Measurements from ENCODE around the gene NXNL1.

GRCh38 chr19:17479325-17479791, 18.6 kb upstream of the NXNL1 start:
- TF ChIP-seq POLR2AphosphoS5 (IDR thresholded peaks at IDR 0.05; ENCODE audit: low read depth, low read length) (no peak), TAF1 (IDR thresholded peaks at IDR 0.05; ENCODE audit: borderline replicate concordance, insufficient read depth, low read length) (no peak), FOXP2 (optimal IDR thresholded peaks at IDR 0.05; ENCODE audit: borderline replicate concordance, extremely low read depth, extremely low read length, insufficient read depth) (no peak), SIN3A (IDR thresholded peaks at IDR 0.05; ENCODE audit: borderline replicate concordance, insufficient read depth, low read length) (no peak)
- TF ChIP-seq, protein P1, sequence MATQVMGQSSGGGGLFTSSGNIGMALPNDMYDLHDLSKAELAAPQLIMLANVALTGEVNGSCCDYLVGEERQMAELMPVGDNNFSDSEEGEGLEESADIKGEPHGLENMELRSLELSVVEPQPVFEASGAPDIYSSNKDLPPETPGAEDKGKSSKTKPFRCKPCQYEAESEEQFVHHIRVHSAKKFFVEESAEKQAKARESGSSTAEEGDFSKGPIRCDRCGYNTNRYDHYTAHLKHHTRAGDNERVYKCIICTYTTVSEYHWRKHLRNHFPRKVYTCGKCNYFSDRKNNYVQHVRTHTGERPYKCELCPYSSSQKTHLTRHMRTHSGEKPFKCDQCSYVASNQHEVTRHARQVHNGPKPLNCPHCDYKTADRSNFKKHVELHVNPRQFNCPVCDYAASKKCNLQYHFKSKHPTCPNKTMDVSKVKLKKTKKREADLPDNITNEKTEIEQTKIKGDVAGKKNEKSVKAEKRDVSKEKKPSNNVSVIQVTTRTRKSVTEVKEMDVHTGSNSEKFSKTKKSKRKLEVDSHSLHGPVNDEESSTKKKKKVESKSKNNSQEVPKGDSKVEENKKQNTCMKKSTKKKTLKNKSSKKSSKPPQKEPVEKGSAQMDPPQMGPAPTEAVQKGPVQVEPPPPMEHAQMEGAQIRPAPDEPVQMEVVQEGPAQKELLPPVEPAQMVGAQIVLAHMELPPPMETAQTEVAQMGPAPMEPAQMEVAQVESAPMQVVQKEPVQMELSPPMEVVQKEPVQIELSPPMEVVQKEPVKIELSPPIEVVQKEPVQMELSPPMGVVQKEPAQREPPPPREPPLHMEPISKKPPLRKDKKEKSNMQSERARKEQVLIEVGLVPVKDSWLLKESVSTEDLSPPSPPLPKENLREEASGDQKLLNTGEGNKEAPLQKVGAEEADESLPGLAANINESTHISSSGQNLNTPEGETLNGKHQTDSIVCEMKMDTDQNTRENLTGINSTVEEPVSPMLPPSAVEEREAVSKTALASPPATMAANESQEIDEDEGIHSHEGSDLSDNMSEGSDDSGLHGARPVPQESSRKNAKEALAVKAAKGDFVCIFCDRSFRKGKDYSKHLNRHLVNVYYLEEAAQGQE (IDR thresholded peaks at IDR 0.05; ENCODE audit: insufficient read depth in 1 of 2, low read depth in 2 of 2, low read length in 2 of 2), result no peak
